Measurements from ENCODE around the gene SYCP2L.
"Not testable (repeated sequence)": the region's sequence is repeated elsewhere in the genome, so short reads cannot be mapped to it uniquely, and the experiment has no call there.

SYCP2L gene

GRCh38 chr6:10957414-10957886 is 70.6 kb downstream of the SYCP2L start:
- DNase-seq (ENCODE audit: low spot score), result no peak

GRCh38 chr6:10960171-10960570 is 73.3 kb downstream of the SYCP2L start:
- no peak for DNase-seq (ENCODE audit: low spot score)

DNA sequence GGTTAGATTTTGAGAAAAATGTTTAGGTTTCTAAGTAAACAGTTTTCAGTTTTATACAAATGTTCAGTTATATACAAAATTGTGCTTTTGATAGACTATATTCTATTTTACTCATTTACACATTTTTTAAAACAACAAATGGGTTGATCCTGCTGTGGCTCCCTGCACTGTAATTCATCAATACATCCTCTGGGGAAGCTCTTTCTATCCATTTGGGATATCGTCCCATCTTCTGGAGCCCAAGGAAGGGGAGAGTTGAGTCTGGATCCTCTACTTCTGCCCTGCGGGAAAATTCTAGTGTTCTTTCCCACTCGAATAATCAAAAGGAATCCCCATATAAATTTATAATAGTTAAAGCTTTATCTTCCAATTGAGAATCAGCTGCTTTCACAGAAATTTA is 75.0 kb downstream of the SYCP2L start:
- no peak for DNase-seq (ENCODE audit: low spot score)

DNA sequence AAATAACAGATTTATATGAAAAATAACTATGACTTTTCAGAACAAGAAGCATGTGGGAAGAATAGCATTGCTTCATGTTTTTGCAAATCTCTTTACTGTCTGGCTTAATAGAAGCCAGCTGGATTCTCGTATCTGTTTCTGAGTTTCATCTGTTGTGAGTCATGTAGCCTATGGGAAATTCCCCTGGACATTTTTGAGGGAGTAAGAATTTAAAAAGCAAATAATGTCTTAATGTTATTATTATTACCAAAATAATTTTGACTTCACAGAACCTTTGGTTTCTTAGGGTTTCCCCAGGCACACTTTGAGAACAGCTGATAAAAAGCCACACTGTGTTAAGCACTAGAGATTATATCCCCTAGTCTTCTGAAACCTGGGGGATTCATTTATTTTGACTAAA is 75.8 kb downstream of the SYCP2L start:
- DNase-seq (ENCODE audit: low spot score), result no peak

DNA sequence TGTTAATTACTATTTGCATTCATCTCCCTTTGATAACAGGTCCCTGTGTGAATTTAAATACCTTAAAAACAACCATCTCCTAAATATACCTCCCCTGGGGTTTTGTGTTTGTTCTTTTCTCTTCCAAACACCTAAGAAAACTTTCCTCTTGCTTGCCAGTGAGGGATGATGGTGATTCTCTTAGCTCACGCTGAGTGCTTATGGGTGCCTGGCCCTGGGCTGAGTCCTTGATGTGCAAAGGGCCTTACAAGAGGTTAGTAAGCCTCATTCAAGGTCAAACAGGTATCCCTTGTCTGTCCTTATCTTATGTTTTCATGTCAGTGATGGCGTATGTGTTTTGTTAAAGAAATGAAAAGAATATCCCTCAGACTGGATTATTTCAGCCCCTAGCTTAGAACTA is 76.3 kb downstream of the SYCP2L start:
- no peak for DNase-seq (ENCODE audit: low spot score)

GRCh38 chr6:10964684-10965083 is 77.8 kb downstream of the SYCP2L start:
- DNase-seq (ENCODE audit: low spot score), result no peak

GRCh38 chr6:10968776-10969175 is 81.9 kb downstream of the SYCP2L start:
- no peak for DNase-seq (ENCODE audit: low spot score)

- no peak for DNase-seq (ENCODE audit: low spot score)
Measured at GRCh38 chr6:10970731-10971130, 83.9 kb downstream of the SYCP2L start.

- DNase-seq (ENCODE audit: low spot score), result no peak
Measured at GRCh38 chr6:10972196-10972595, 85.3 kb downstream of the SYCP2L start.

DNA sequence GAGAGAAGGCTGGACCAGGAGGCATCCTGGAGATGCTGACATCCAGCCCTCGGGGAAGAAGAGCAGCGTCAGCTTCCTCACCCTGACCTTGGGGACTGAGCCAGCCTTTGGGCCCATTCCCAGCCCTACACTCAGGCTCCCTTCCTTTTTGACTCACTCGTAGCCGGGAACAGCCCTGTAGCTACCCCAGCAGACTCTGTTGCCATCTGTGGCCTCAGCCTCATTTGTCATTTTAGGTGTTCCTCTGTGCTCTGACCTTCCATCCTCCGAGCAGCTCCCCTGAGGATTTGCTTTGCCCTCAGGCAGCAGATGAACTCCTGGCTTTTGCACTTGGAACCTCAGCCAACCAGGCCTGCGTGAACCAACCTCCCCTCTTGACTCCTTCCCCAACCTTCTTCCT is 89.7 kb downstream of the SYCP2L start:
- DNase-seq (ENCODE audit: low spot score), result no peak

DNA sequence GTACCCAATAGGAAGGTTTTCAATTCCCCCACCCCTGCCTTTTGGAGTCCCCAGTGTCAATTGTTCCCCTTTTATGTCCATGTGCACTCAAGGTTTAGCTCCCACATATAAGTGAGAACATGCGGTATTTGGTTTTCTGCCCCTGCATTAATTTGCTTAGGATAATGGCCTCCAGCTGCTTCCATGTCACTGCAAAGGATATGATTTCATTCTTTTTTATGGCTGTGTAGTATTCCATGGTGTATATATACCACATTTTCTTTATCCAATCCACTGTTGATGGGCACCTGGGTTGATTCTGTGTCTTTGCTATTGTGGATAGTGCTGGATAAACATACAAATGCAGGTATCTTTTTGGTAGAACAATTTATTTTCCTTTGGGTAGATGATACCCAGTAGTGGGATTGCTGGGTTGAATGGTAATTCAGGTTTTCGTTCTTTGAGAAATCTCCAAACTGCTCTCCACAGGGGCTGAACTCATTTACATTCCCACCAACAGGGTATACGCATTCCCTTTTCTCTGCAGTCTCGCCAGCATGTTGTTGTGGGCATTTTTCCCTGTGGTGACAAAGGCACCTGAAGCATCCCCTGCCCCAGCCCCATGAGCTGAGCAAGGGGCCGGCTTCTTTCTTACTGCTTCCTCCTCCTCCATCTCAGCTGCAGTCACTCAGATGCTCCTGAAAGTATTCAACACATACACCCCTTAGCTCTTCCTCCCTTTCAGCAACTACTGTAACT is 90.5 kb downstream of the SYCP2L start:
- DNase-seq (ENCODE audit: low spot score), result no peak

DNA sequence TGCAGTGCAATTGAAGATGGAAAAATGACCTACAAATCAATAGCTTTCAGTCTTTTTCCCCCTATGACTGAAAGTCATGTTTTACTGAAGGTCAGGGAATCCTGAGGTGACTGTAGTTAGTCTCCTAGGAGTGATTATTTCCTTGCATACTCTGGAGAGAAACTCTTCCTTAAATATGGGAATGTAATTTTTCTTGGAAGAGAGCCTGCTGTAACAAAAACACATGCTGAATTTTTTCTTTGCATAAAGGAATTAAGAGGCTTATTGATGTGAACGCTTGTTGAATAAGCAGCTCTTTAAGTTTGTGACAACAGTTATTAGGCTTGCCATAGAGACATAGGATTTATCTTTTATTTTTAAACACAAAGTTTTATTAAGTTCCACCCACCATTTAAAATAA is 92.8 kb downstream of the SYCP2L start:
- no peak for DNase-seq (ENCODE audit: low spot score)

DNA sequence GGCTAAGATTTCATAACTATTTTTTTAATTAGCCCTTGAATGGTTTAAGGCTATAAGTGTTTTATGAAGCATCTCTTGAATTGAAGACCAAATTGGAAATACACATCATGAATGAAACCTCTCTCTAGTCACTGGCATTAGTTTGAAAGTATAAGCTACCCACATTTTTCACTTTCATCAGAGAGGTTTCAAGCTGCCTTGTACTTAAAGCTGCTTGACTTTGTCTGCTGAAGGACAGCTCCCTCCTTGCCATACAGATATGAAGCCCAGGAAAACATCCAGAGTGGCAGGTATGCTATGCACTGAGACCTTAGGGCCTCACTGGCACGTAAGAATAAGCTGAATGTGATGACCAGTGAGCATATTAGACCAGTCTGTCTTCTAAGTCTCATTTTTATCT is 94.6 kb downstream of the SYCP2L start:
- DNase-seq (ENCODE audit: low spot score), result no peak

GRCh38 chr6:10984959-10985358 is 98.1 kb downstream of the SYCP2L start:
- not testable (repeated sequence) for DNase-seq (ENCODE audit: low spot score)

- DNase-seq (ENCODE audit: low spot score), result no peak
Measured at GRCh38 chr6:10989587-10989986, 102.7 kb downstream of the SYCP2L start.

GRCh38 chr6:10991115-10991514 is 104.3 kb downstream of the SYCP2L start:
- no peak for DNase-seq (ENCODE audit: low spot score)

- DNase-seq (ENCODE audit: low spot score), result no peak
Measured at GRCh38 chr6:10993896-10994295, 107.0 kb downstream of the SYCP2L start.

GRCh38 chr6:10995114-10995707 is 108.4 kb downstream of the SYCP2L start:
- no peak for DNase-seq (ENCODE audit: low spot score)

GRCh38 chr6:10999994-11000393 is 113.1 kb downstream of the SYCP2L start:
- DNase-seq (ENCODE audit: low spot score), result no peak

GRCh38 chr6:11002176-11002575 is 115.3 kb downstream of the SYCP2L start:
- no peak for DNase-seq (ENCODE audit: low spot score)

DNA sequence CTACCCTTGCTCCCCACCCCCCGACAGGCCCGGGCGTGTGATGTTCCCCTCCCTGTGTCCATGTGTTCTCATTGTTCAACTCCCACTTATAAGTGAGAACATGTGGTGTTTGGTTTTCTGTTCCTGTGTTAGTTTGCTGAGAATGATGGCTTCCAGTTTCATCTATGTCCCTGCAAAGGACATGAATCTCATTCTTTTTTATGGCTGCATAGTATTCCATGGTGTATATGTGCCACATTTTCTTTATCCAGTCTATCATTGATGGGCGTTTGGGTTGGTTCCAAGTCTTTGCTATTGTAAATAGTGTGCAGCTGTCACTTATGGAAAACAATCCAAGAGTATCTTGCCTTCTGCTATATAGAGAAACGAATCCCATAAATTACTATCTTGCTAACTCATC is 116.4 kb downstream of the SYCP2L start:
- DNase-seq (ENCODE audit: low spot score), result not testable (repeated sequence)

GRCh38 chr6:11006061-11006460 is 119.2 kb downstream of the SYCP2L start:
- DNase-seq (ENCODE audit: low spot score), result no peak

GRCh38 chr6:11007715-11008608 is 121.1 kb downstream of the SYCP2L start:
- no peak for DNase-seq (ENCODE audit: low spot score)

All from CD4-positive, alpha-beta T cell treated with Interleukin-6 at 100 ng/mL for 8 hours (primary cell).